Liver (tissue), 3 donors: ENCODE results near the gene ATP11A.

Experiments used
- CTCF ChIP-seq: fragments of 150-350 bp; IDR thresholded peaks from 2 replicates; pipeline ENCODE4 v1.5.1; 2017; ENCODE audit warnings: improper control_type of control experiment, low read depth, low read length; ENCODE audit not compliant: missing input control
- EGR1 ChIP-seq, 2 donors: IDR thresholded peaks; 2 replicates each; pipeline ENCODE4 v1.6.1; 2016 to 2018; ENCODE audit warnings: antibody characterized with exemption in 2 of 2, low read depth in 2 of 2
- FOXA1 ChIP-seq: IDR thresholded peaks from 2 replicates; pipeline ENCODE4 v1.6.1; 2016; ENCODE audit warnings: antibody characterized with exemption
- GABPA ChIP-seq, 2 donors: IDR thresholded peaks in 1 of 2; conservative IDR thresholded peaks in 1 of 2; 2 replicates each; pipeline ENCODE4 v1.6.1; 2016; ENCODE audit warnings: antibody characterized with exemption in 2 of 2, mild to moderate bottlenecking in 1 of 2, moderate library complexity in 1 of 2
- HNF4G ChIP-seq: IDR thresholded peaks from 2 replicates; pipeline ENCODE4 v1.6.1; 2016; ENCODE audit warnings: antibody characterized with exemption
- JUND ChIP-seq, 2 donors: IDR thresholded peaks; 2 replicates each; pipeline ENCODE4 v1.6.1; 2016; ENCODE audit warnings: antibody characterized with exemption in 2 of 2
- MAX ChIP-seq: IDR thresholded peaks from 2 replicates; pipeline ENCODE4 v1.6.1; 2016; ENCODE audit warnings: antibody characterized with exemption
- RAD21 ChIP-seq, 2 donors: IDR thresholded peaks; 2 replicates each; pipeline ENCODE4 v1.6.1; 2016; ENCODE audit warnings: antibody characterized with exemption in 2 of 2, mild to moderate bottlenecking in 2 of 2
- REST ChIP-seq: IDR thresholded peaks from 2 replicates; pipeline ENCODE4 v1.6.1; 2016; ENCODE audit warnings: antibody characterized with exemption, mild to moderate bottlenecking
- SP1 ChIP-seq: IDR thresholded peaks from 2 replicates; pipeline ENCODE4 v1.6.1; 2018; ENCODE audit warnings: antibody characterized with exemption, mild to moderate bottlenecking
- TAF1 ChIP-seq: conservative IDR thresholded peaks from 2 replicates; pipeline ENCODE4 v1.6.1; 2016; ENCODE audit warnings: antibody characterized with exemption, mild to moderate bottlenecking
- YY1 ChIP-seq: IDR thresholded peaks from 2 replicates; pipeline ENCODE4 v1.6.1; 2016; ENCODE audit warnings: antibody characterized with exemption, mild to moderate bottlenecking
- TF ChIP-seq, protein P1 (sequence below): IDR thresholded peaks from 2 replicates; pipeline ENCODE4 v1.6.1; 2016; ENCODE audit warnings: antibody characterized with exemption
- TF ChIP-seq, protein P2 (sequence below): IDR thresholded peaks from 2 replicates; pipeline ENCODE4 v1.6.1; 2016; ENCODE audit warnings: antibody characterized with exemption
- donor health status: healthy.
- donor health status: healthy.

DNA sequence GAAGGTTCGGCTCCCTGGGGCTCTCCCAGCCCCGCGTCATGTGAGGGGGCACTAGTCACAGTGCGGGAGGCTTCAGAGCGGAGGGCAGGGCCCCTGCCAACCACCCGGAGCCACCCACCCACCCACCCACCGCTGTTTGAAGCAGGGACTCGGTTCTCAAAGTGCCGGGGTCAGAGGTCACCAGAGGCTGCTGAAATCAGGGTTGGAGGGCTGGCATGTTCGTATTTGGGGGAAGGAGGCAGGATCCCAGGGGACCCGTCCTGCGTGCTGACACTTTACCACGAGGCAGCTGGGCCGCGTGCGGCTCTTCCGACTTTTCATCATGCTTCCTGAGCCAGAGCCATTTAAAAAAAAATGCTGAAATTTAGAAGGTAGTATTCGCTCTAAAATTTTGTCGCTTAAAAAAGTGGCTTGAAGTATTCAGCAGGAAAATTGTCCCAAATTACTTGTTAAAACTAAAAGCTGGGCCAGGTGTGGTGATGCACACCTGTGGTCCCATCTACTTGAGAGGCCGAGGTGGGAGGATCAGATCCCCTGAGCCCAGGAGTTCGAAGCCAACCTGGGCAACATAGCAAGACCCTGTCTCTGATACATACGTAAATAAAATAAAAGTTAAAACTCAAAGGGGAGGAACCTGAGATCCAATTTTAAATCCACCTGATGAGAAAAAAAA, 21.2 kb downstream of the ATP11A start:
- no peak for TF ChIP-seq RAD21 (IDR thresholded peaks at IDR 0.05)
- no peak for TF ChIP-seq CTCF
- TF ChIP-seq MAX: no peak
- TF ChIP-seq HNF4G: no peak
- no peak for TF ChIP-seq YY1
- no peak for TF ChIP-seq EGR1 (IDR thresholded peaks at IDR 0.05; ENCODE audit: low read depth in 2 of 2)
- TF ChIP-seq JUND (IDR thresholded peaks at IDR 0.05): no peak
- no peak for TF ChIP-seq FOXA1
- TF ChIP-seq, protein P1, sequence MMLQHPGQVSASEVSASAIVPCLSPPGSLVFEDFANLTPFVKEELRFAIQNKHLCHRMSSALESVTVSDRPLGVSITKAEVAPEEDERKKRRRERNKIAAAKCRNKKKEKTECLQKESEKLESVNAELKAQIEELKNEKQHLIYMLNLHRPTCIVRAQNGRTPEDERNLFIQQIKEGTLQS: no peak
- TF ChIP-seq SP1: no peak
- TF ChIP-seq REST: no peak
- TF ChIP-seq, protein P2, sequence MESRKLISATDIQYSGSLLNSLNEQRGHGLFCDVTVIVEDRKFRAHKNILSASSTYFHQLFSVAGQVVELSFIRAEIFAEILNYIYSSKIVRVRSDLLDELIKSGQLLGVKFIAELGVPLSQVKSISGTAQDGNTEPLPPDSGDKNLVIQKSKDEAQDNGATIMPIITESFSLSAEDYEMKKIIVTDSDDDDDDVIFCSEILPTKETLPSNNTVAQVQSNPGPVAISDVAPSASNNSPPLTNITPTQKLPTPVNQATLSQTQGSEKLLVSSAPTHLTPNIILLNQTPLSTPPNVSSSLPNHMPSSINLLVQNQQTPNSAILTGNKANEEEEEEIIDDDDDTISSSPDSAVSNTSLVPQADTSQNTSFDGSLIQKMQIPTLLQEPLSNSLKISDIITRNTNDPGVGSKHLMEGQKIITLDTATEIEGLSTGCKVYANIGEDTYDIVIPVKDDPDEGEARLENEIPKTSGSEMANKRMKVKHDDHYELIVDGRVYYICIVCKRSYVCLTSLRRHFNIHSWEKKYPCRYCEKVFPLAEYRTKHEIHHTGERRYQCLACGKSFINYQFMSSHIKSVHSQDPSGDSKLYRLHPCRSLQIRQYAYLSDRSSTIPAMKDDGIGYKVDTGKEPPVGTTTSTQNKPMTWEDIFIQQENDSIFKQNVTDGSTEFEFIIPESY: no peak
- TF ChIP-seq TAF1: no peak
- TF ChIP-seq GABPA (IDR thresholded peaks at IDR 0.05 in 1 of 2, conservative IDR thresholded peaks at IDR 0.05 in 1 of 2): no peak
